Endothelial cell of umbilical vein (primary cell): ENCODE data around the gene HOPX. TPM values are rescaled to one million over a fixed set of nuclear protein-coding genes. Genes with fewer than 3 reads are reported as not detected.

ENCODE experiments used
- BruUV-seq: library from RNA; stranded (reverse); fragments of 400-500 nt; replicated peaks from 2 replicates; lab custom pipeline; 2021; lab: Mats Ljungman, UMichigan
- CTCF ChIA-PET: fragments of 300-600, 350-600 bp; sonication (Branson Sonifier 250); formaldehyde crosslinking; loops from one replicate; lab custom pipeline; 2021; ENCODE audit warnings: antibody characterized with exemption, inconsistent platforms; lab: Charles Lee
- POLR2A ChIA-PET: fragments of 300-600, 350-600 bp; sonication (Branson Sonifier 250); formaldehyde crosslinking; loops from one replicate; lab custom pipeline; 2021; ENCODE audit warnings: antibody characterized with exemption, inconsistent platforms; lab: Charles Lee
- DNase-seq: peaks from one replicate; pipeline ENCODE4 v3.0.0-alpha.2; 2011; ENCODE audit warnings: low read depth, low spot score
- FAIRE-seq: peaks from 2 replicates; lab custom pipeline; 2011; peaks lifted over from hg19 to GRCh38; lab: Jason Lieb, UNC
- H2AFZ ChIP-seq: 2 replicates; pipeline ENCODE4 v1.6.0; 2012; ENCODE audit warnings: low read depth, low read length, control low read depth, inconsistent platforms
- H3K27ac ChIP-seq: 2 replicates; pipeline ENCODE4 v1.5.1; 2011; ENCODE audit warnings: low read depth, mild to moderate bottlenecking, control low read depth, low read length, moderate library complexity; ENCODE audit not compliant: insufficient read depth
- H3K27me3 ChIP-seq, 2 experiments: 2 replicates each; pipeline versions ENCODE4 v1.6.0 to v1.6.1; 2011; ENCODE audit warnings: low read length in 2 of 2, mixed read lengths in 1 of 2; ENCODE audit not compliant: control insufficient read depth in 2 of 2, insufficient read depth in 2 of 2
- H3K36me3 ChIP-seq, 2 experiments: 2 replicates in 1 of 2; 3 replicates in 1 of 2; pipeline ENCODE4 v1.5.1; 2011; ENCODE audit warnings: low read length in 2 of 2, mild to moderate bottlenecking in 1 of 2, moderate library complexity in 1 of 2; ENCODE audit not compliant: control insufficient read depth in 2 of 2, insufficient read depth in 2 of 2; ENCODE audit errors: extremely low read depth in 1 of 2
- H3K4me1 ChIP-seq: 3 replicates; pipeline ENCODE4 v1.5.1; 2011; ENCODE audit warnings: mild to moderate bottlenecking, low read length; ENCODE audit not compliant: control insufficient read depth, insufficient read depth; ENCODE audit errors: extremely low read depth
- H3K4me2 ChIP-seq: 2 replicates; pipeline ENCODE4 v1.6.1; 2011; ENCODE audit warnings: low read length, control low read depth, mixed read lengths; ENCODE audit not compliant: insufficient read depth
- H3K4me3 ChIP-seq, 3 experiments: fragments of 200-600 bp in 1 of 3; sonication (generic), shearing (Covaris generic) in 1 of 3; replicated peaks in 1 of 3; 2 replicates each; pipeline ENCODE4 v1.5.1; 2011 to 2016; ENCODE audit warnings: control low read depth in 3 of 3, low read length in 3 of 3, mild to moderate bottlenecking in 2 of 3, inconsistent platforms in 1 of 3, low read depth in 1 of 3, moderate library complexity in 1 of 3; ENCODE audit not compliant: insufficient read depth in 1 of 3
- H3K79me2 ChIP-seq: 2 replicates; pipeline ENCODE4 v1.6.0; 2012; ENCODE audit warnings: low read length, inconsistent platforms; ENCODE audit not compliant: control insufficient read depth, insufficient read depth
- H3K9ac ChIP-seq: replicated peaks from 2 replicates; pipeline ENCODE3; 2011; ENCODE audit warnings: low read length, control low read depth; ENCODE audit not compliant: insufficient read depth; ENCODE audit errors: extremely low read depth
- H3K9me1 ChIP-seq: replicated peaks from 3 replicates; pipeline ENCODE4 v1.6.0; 2011; ENCODE audit warnings: mild to moderate bottlenecking, low read length; ENCODE audit not compliant: control insufficient read depth, insufficient read depth; ENCODE audit errors: extremely low read depth
- H3K9me3 ChIP-seq: replicated peaks from 2 replicates; pipeline ENCODE4 v1.5.1; 2012; ENCODE audit warnings: low read length, inconsistent platforms; ENCODE audit not compliant: control insufficient read depth, insufficient read depth
- H4K20me1 ChIP-seq: replicated peaks from 2 replicates; pipeline ENCODE3; 2011; ENCODE audit warnings: mild to moderate bottlenecking, low read length; ENCODE audit not compliant: control insufficient read depth, insufficient read depth; ENCODE audit errors: extremely low read depth
- CTCF ChIP-seq, 2 donors: IDR thresholded peaks; 1 replicate in 1 of 2; 2 replicates in 1 of 2; pipeline ENCODE4 v1.5.1; 2011; ENCODE audit warnings: low read length in 2 of 2, mild to moderate bottlenecking in 2 of 2, moderate library complexity in 2 of 2, control low read depth in 1 of 2, inconsistent platforms in 1 of 2, low read depth in 1 of 2; ENCODE audit not compliant: insufficient read depth in 1 of 2; ENCODE audit errors: extremely low read depth in 1 of 2
- EZH2 ChIP-seq: IDR thresholded peaks from 2 replicates; pipeline ENCODE4 v1.6.1; 2012; ENCODE audit warnings: borderline replicate concordance, low read depth, mild to moderate bottlenecking, moderate library complexity, low read length, inconsistent platforms; ENCODE audit not compliant: severe bottlenecking
- FOS ChIP-seq: IDR thresholded peaks from 2 replicates; pipeline ENCODE4 v1.6.1; 2011; ENCODE audit warnings: mild to moderate bottlenecking, low read length, moderate library complexity, borderline replicate concordance; ENCODE audit not compliant: insufficient read depth
- GATA2 ChIP-seq: IDR thresholded peaks from 2 replicates; pipeline ENCODE4 v1.7.0; 2011; ENCODE audit warnings: low read depth, mild to moderate bottlenecking, moderate library complexity, mixed read lengths, low read length; ENCODE audit not compliant: insufficient read length, insufficient read depth
- JUN ChIP-seq: IDR thresholded peaks from 2 replicates; pipeline ENCODE4 v1.6.1; 2011; ENCODE audit warnings: borderline replicate concordance, low read depth; ENCODE audit not compliant: insufficient read length, insufficient read depth
- MAX ChIP-seq: IDR thresholded peaks from 2 replicates; pipeline ENCODE4 v1.6.1; 2011; ENCODE audit not compliant: insufficient read depth, insufficient read length
- MYC ChIP-seq: IDR thresholded peaks from one replicate; pipeline ENCODE4 v1.6.1; 2011; ENCODE audit warnings: mild to moderate bottlenecking, low read depth, low read length
- POLR2A ChIP-seq: IDR thresholded peaks from 2 replicates; pipeline ENCODE4 v1.6.1; 2012; ENCODE audit warnings: low read depth, mild to moderate bottlenecking, control low read depth, low read length
- POLR2AphosphoS5 ChIP-seq: IDR thresholded peaks from 2 replicates; pipeline ENCODE4 v1.6.1; 2012; ENCODE audit warnings: low read depth, mild to moderate bottlenecking, control low read depth, low read length, moderate library complexity; ENCODE audit not compliant: insufficient read depth
- dilution Hi-C: fragments of 300-500 bp; cut with MboI; formaldehyde crosslinking; loops from one replicate; pipeline ENCODE4 v1.15.0; 2019; ENCODE audit warnings: low sequenced_read_pairs; ENCODE audit not compliant: extremely low pct_ligation_motif_present
- intact Hi-C: fragments of 100-400 bp; cut with micrococcal nuclease; formaldehyde crosslinking; loops from one replicate; pipeline ENCODE4 v1.10.0; 2022
- polyA plus RNA-seq, 4 experiments: library from polyadenylated mRNA; depleted of rRNA in 3 of 4; stranded (reverse) in 3 of 4; unstranded in 1 of 4; fragments of >200 nt; gene quantifications; 2 replicates each; pipeline versions ENCODE4 v1.2.1 to v1.2.3, GENCODE V29; 2011 to 2012; ENCODE audit warnings: missing spikeins in 1 of 4
- total RNA-seq: library from RNA; stranded (reverse); gene quantifications from 2 replicates; pipeline ENCODE4 v1.2.3, GENCODE V29; 2021

The HOPX gene
- total and polyA plus RNA-seq, 2 donors (not counting 3 experiments of a cell fraction or from before 2014, with no cell fraction given), result 3.8 to 5.8 TPM

- ChIA-PET CTCF (interaction anchor here (0.9 to 2.0 kb wide), 4 partner anchors 10 to 150 kb away, joined by 3 to 18 read pairs (median 5); no protein-coding TSS in a partner anchor), POLR2A (no interaction called here)
- no peak overlapping the region for H2AFZ ChIP-seq
- no peaks in the 10 kb centered on the region for H3K9me3 ChIP-seq
- FAIRE-seq (no peak), DNase-seq (no peak)
- H3K4me1 ChIP-seq, result peaks cover 30% of the 10 kb centered on the region
- no peaks in the 10 kb centered on the region for H3K27me3 ChIP-seq
- dilution Hi-C loops (no loop called here), intact Hi-C loops (no loop called here)
- no peak overlapping the region for H3K4me3 ChIP-seq
- no peaks in the 10 kb centered on the region for H4K20me1 ChIP-seq
- H3K9ac ChIP-seq, result no peak overlapping the region
- no peaks in the 10 kb centered on the region for H3K36me3 ChIP-seq
- H3K27ac ChIP-seq, result no peak overlapping the region
- no peak overlapping the region for H3K4me2 ChIP-seq
- no peaks in the 10 kb centered on the region for H3K79me2 ChIP-seq
- no peaks in the 10 kb centered on the region for H3K9me1 ChIP-seq
- BruUV-seq, result no TSS peak
- TF ChIP-seq MAX (no peak), CTCF (IDR thresholded peaks at IDR 0.05; ENCODE audit: extremely low read depth in 1 of 2, insufficient read depth in 1 of 2, low read depth in 1 of 2, low read length in 2 of 2) (no peak), EZH2 (no peak), POLR2A (no peak), GATA2 (no peak), FOS (no peak), POLR2AphosphoS5 (no peak), MYC (no peak), JUN (no peak)
Measured at GRCh38 chr4:56650262-56651055, 30.6 kb downstream of the HOPX start.
